Glutamatergic neuron (in vitro differentiated cells): Measurements from ENCODE around the gene FHIT. TPM values are rescaled to one million over a fixed set of nuclear protein-coding genes. Genes with fewer than 3 reads are reported as not detected.

ENCODE experiments used
- DNase-seq: peaks from one replicate; pipeline ENCODE4 v3.0.0; 2022
- H3K27ac Mint-ChIP-seq: one replicate; pipeline ENCODE4 v1.8.0; 2020; ENCODE audit warnings: mild to moderate bottlenecking, mixed read lengths, inconsistent platforms; ENCODE audit not compliant: unreplicated experiment
- H3K27me3 Mint-ChIP-seq: one replicate; pipeline ENCODE4 v1.8.0; 2020; ENCODE audit warnings: mild to moderate bottlenecking, moderate library complexity, mixed read lengths, inconsistent platforms; ENCODE audit not compliant: unreplicated experiment
- H3K36me3 Mint-ChIP-seq: one replicate; pipeline ENCODE4 v1.8.0; 2020; ENCODE audit warnings: mild to moderate bottlenecking, mixed read lengths, inconsistent platforms; ENCODE audit not compliant: unreplicated experiment
- H3K4me1 Mint-ChIP-seq: one replicate; pipeline ENCODE4 v1.8.0; 2020; ENCODE audit warnings: mild to moderate bottlenecking, low read depth, mixed read lengths, inconsistent platforms; ENCODE audit not compliant: unreplicated experiment
- H3K4me3 Mint-ChIP-seq: one replicate; pipeline ENCODE4 v1.8.0; 2020; ENCODE audit warnings: mild to moderate bottlenecking, mixed read lengths, inconsistent platforms; ENCODE audit not compliant: unreplicated experiment
- H3K9me3 Mint-ChIP-seq: one replicate; pipeline ENCODE4 v1.8.0; 2020; ENCODE audit warnings: mild to moderate bottlenecking, moderate library complexity, mixed read lengths, inconsistent platforms; ENCODE audit not compliant: unreplicated experiment
- total RNA-seq: library from RNA; stranded (reverse); fragmentation: NEBNext Ultra II Directional; extraction: Animal tissue kit (Norgen Biotek cat#: 25700); gene quantifications from one replicate; pipeline ENCODE4 v1.2.1, GENCODE V29; 2021; ENCODE audit not compliant: unreplicated experiment
- TF ChIP-seq, protein P1 (sequence below): fragments of 200-600 bp; sonication (generic); IDR thresholded peaks from one replicate; pipeline ENCODE4 v1.5.0; 2021; ENCODE audit not compliant: partially characterized antibody, unreplicated experiment

Gene FHIT
- total RNA-seq, 1 donor from 2014 or later = 15.2 TPM

DNA sequence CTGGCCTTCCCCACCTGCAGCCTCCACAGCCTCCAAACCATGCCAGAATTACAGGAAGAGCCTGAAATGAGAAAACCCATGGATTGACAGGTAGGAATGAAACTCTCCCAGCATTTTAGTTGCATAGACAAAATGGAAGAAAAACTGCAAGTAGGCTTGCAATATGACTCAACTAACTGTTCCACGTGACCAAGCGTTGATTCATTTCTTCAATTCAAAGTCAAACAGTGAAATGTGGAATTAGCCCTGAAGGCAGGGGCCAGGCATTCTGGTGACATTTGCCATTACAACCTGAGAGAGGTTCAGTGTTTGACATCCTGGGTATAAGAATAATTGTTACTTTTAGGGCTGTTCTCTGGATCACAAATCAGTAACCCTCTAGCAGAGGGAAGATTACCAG is 1525.0 kb downstream of the FHIT start:
- H3K9me3 Mint-ChIP-seq = no peaks in the 10 kb centered on the region
- TF ChIP-seq, protein P1, sequence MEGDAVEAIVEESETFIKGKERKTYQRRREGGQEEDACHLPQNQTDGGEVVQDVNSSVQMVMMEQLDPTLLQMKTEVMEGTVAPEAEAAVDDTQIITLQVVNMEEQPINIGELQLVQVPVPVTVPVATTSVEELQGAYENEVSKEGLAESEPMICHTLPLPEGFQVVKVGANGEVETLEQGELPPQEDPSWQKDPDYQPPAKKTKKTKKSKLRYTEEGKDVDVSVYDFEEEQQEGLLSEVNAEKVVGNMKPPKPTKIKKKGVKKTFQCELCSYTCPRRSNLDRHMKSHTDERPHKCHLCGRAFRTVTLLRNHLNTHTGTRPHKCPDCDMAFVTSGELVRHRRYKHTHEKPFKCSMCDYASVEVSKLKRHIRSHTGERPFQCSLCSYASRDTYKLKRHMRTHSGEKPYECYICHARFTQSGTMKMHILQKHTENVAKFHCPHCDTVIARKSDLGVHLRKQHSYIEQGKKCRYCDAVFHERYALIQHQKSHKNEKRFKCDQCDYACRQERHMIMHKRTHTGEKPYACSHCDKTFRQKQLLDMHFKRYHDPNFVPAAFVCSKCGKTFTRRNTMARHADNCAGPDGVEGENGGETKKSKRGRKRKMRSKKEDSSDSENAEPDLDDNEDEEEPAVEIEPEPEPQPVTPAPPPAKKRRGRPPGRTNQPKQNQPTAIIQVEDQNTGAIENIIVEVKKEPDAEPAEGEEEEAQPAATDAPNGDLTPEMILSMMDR = no peak
- H3K36me3 Mint-ChIP-seq = no peaks in the 10 kb centered on the region
- no peak for DNase-seq
- H3K27ac Mint-ChIP-seq = no peak overlapping the region
- H3K4me1 Mint-ChIP-seq = no peaks in the 10 kb centered on the region
- H3K4me3 Mint-ChIP-seq = no peak overlapping the region
- peaks cover 2% of the 10 kb centered on the region for H3K27me3 Mint-ChIP-seq

DNA sequence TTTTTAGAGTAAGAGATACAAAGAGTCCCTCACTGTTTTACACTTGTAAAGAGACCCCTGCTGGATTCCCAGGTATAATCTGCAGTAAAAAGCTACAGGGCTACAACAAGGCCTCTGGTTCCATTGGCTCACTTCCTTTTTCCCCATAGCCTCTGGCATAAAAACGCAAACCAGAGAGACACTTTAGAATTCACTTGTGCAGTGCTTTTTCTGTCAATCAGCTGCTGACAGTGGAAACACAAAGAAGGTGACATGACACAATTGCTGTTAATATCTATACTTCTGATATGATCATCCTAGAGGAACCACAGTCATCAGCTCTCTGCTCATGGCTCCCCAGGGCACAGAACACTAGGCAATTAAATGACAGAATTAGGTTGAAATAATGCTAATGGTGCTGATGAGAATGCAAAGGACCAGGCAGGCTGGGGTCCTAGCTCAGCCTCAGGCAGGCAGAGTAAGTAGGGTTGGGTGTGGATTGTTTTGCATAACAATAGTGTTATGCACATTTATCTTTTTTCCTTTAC is 1533.5 kb downstream of the FHIT start:
- H3K4me1 Mint-ChIP-seq = no peaks in the 10 kb centered on the region
- TF ChIP-seq, protein P1 = no peak
- no peak overlapping the region for H3K27ac Mint-ChIP-seq
- no peaks in the 10 kb centered on the region for H3K36me3 Mint-ChIP-seq
- peaks cover 3% of the 10 kb centered on the region for H3K9me3 Mint-ChIP-seq
- peaks cover 2% of the 10 kb centered on the region for H3K27me3 Mint-ChIP-seq
- DNase-seq = no peak
- no peak overlapping the region for H3K4me3 Mint-ChIP-seq

DNA sequence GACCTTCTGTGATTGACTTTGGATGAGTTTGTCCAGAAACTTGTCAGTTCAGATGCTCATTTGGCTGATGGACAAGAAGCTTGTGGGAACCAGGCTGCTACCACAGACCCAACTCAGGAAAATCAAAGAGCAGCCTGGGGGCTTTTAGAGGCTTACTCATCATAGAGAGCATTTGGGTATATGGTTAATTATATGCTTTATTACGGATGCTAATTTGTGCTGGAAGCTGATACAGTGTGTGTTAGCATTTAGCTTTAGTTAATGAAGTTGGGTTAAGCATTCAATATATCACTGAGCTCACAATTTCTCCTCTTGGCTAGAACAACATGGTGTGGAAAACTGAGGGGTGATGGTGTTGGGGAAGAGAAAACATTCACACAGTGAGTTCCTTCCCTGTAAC is 1537.2 kb downstream of the FHIT start:
- TF ChIP-seq, protein P1 = no peak
- H3K4me1 Mint-ChIP-seq = peaks cover 2% of the 10 kb centered on the region
- no peak overlapping the region for H3K4me3 Mint-ChIP-seq
- no peak for DNase-seq
- no peak overlapping the region for H3K27ac Mint-ChIP-seq
- H3K27me3 Mint-ChIP-seq = peaks cover 2% of the 10 kb centered on the region
- H3K9me3 Mint-ChIP-seq = peaks cover 3% of the 10 kb centered on the region
- H3K36me3 Mint-ChIP-seq = no peaks in the 10 kb centered on the region

DNA sequence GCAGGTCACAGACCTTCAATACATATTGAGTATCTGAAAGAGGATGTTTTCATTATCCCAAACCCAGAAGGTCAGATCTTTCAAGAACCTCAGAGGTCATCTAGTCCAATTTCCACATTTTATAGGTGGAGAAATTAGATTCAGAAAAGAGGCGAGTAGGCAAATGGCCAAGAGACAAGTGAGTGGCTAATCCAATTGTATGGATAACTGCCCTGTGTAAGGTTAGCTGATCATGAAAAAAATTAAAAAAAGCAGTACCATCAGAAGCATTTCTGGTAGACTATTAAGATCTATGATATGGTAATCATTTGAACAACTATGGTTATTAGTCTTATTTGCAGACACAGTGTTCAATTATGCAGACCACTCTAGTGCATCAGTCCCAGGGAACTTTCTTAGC is 1540.7 kb downstream of the FHIT start:
- Mint-ChIP-seq H3K4me1 (peaks cover 4% of the 10 kb centered on the region), H3K27me3 (peaks cover 2% of the 10 kb centered on the region), H3K36me3 (no peaks in the 10 kb centered on the region), H3K9me3 (no peaks in the 10 kb centered on the region), H3K27ac (no peak overlapping the region), H3K4me3 (no peak overlapping the region)
- no peak for DNase-seq
- TF ChIP-seq, protein P1 = no peak

DNA sequence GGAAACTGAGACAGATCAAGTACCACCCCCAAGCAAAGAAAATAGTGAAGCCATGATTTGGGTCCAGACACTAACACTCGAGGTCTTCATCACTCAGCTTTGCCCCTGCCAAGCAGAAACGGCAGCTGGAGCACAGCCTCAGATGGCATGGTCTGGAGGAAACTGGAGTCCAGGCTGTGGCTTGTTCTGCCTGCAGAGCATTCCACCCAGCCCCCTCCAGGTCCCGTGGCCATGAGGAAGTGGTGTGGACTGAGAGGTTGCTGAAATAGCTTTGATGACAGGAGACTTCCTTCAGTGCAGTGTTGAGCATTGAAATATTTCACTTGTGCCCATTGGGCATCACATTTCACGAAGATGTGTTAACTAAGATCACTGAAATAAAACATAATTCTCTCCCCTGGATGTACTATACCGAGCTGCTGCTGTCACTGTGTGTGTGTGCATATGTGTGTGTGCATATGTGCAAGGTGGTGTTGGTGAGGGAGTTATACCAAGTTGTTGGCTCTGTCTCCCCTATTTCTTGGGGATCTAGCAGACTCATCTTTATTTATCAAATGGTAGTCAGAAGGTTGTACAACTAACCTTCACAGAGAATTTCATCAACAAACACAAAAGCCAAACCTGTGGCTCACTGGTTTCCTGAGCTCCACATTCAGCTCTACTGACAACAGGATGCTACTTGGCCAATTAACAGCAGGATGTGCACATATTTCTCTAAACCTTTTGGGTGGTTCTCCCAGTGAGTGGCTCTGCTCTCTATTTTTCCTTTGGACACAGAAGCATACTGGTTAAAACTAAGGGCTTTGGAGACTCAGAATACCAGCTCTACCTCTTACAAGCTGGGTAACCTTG is 1541.3 kb downstream of the FHIT start:
- Mint-ChIP-seq H3K27me3 (peaks cover 2% of the 10 kb centered on the region), H3K36me3 (no peaks in the 10 kb centered on the region), H3K9me3 (no peaks in the 10 kb centered on the region), H3K4me3 (no peak overlapping the region), H3K27ac (no peak overlapping the region), H3K4me1 (peaks cover 4% of the 10 kb centered on the region)
- DNase-seq = no peak
- TF ChIP-seq, protein P1 = no peak
